Activated T-cell treated with anti-CD3 and anti-CD28 coated beads, Interleukin-2, amount 50 U/mL, for 24 hours (primary cell): Measurements from ENCODE around the gene TCEA2.

Source experiments
- DNase-seq: peaks from one replicate; pipeline ENCODE4 v3.0.0-alpha.2; 2020
- H3K27ac Mint-ChIP-seq: 2 replicates; pipeline ENCODE4 v1.8.0; 2020; ENCODE audit warnings: mild to moderate bottlenecking, mixed read lengths
- H3K27me3 Mint-ChIP-seq: 2 replicates; pipeline ENCODE4 v1.8.0; 2020; ENCODE audit warnings: mixed read lengths
- H3K36me3 Mint-ChIP-seq: 2 replicates; pipeline ENCODE4 v1.8.0; 2020; ENCODE audit warnings: low read depth, mixed read lengths
- H3K4me1 Mint-ChIP-seq: 2 replicates; pipeline ENCODE4 v1.8.0; 2020; ENCODE audit warnings: low read depth, mixed read lengths
- H3K4me3 Mint-ChIP-seq: 2 replicates; pipeline ENCODE4 v1.8.0; 2020; ENCODE audit warnings: mild to moderate bottlenecking, moderate library complexity, mixed read lengths
- H3K9me3 Mint-ChIP-seq: 2 replicates; pipeline ENCODE4 v1.8.0; 2020; ENCODE audit warnings: mixed read lengths

Gene TCEA2

DNA sequence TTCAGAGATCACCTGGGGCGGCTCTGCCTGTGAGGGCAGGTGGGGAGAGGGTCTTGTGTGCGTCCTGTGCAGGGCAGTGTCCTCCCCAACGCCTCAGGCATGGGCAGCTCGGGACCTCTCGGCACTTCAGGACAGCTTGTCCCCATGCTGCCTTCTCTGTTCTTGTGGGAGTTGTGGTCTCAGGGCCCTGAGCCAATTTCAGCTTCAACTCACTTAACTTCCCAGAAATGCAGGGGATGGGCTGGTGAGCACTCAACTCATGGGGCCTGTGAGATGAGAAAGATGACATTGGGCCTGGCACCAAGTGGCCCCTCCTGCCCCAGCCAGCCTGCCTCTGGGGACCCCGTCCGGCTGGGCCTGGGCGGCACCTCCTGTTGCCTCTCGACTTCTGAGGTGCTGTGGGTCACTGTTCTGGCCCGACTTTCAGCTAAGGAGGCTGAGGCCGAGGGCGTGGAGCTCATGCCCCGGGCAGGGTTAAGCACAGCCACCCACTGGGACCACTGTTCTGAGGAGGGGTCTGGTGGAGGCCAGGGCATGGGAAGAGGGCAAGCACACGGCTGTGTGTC lies 9.6 kb downstream of the TCEA2 start:
- H3K4me1 Mint-ChIP-seq: peaks cover 13% of the 10 kb centered on the region
- no peak overlapping the region for H3K4me3 Mint-ChIP-seq
- H3K27ac Mint-ChIP-seq: peak overlapping the region; percentile 64
- no peaks in the 10 kb centered on the region for H3K9me3 Mint-ChIP-seq
- no peak for DNase-seq
- H3K27me3 Mint-ChIP-seq: no peaks in the 10 kb centered on the region
- H3K36me3 Mint-ChIP-seq: peaks cover 42% of the 10 kb centered on the region

DNA sequence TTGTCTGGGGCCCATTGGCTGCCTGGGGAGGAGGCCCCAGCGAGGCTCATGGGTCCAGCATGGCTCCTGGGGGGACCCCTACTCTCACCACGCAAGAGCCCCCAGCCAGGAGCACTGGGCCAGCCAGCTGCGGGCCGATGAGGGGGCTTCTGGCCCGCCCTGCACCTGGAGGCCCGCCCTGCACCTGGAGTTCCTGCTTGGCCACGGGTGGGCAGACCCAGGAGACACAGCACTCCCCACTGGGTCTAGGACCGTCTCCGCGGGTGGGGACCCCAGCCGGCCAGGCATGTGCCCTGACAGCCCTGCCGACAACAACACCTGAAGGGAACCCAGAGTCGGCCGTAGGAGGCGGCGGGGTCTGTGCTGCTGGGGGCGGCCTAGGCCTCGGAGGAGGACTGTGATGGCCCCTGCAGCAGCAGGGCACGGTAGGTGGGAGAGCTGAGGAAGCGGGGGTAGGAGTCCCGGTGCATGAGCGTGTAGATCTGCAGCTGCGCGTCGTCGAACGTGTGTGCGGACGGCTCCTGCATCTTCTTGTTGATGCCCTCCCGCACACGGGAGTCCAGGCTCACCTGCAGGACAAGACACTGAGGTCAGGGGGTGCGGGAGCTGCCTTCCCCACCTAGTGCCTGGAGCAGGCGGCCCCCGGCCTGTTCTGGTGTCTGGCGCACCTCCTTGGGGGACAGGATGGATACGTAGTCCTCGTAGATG lies 10.6 kb downstream of the TCEA2 start:
- no peak overlapping the region for H3K4me3 Mint-ChIP-seq
- peaks cover 43% of the 10 kb centered on the region for H3K36me3 Mint-ChIP-seq
- peaks cover 18% of the 10 kb centered on the region for H3K4me1 Mint-ChIP-seq
- peak overlapping the region; percentile 40 for H3K27ac Mint-ChIP-seq
- no peaks in the 10 kb centered on the region for H3K27me3 Mint-ChIP-seq
- no peaks in the 10 kb centered on the region for H3K9me3 Mint-ChIP-seq
- no peak for DNase-seq

GRCh38 chr20:64074184-64074789 lies 11.3 kb downstream of the TCEA2 start:
- Mint-ChIP-seq H3K4me3 (no peak overlapping the region), H3K4me1 (peaks cover 23% of the 10 kb centered on the region), H3K27ac (no peak overlapping the region)

GRCh38 chr20:64074963-64075362 lies 12.0 kb downstream of the TCEA2 start:
- no peak for DNase-seq
- H3K27ac Mint-ChIP-seq: peak overlapping the region; percentile 79
- no peaks in the 10 kb centered on the region for H3K9me3 Mint-ChIP-seq
- peaks cover 48% of the 10 kb centered on the region for H3K36me3 Mint-ChIP-seq
- no peak overlapping the region for H3K4me3 Mint-ChIP-seq
- H3K4me1 Mint-ChIP-seq: peaks cover 21% of the 10 kb centered on the region
- no peaks in the 10 kb centered on the region for H3K27me3 Mint-ChIP-seq

More at GRCh38 chr20:64074184-64074789, 11.3 kb downstream of the TCEA2 start:
- Mint-ChIP-seq H3K36me3 (peaks cover 48% of the 10 kb centered on the region), H3K27me3 (no peaks in the 10 kb centered on the region), H3K9me3 (no peaks in the 10 kb centered on the region)
- DNase-seq: no peak

DNA sequence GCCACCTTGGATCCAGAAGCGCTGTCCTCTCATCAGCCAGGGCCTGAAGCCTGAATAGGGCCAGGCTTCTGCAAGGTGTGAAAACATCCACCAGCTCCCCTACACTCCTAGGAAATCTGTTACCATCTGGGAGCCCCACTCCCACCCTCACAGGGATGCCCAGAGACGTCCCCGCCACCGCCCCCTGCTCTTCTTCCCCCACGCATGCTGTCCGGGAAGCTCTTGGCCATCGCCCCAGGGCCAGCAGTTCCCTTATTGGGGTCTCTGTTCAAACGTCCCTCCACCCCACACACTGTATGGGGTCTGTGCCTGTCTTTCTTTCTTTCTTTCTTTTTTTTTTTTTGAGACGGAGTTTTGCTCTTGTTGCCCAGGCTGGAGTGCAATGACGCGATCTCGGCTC lies 12.6 kb downstream of the TCEA2 start:
- no peak overlapping the region for H3K4me3 Mint-ChIP-seq
- peaks cover 48% of the 10 kb centered on the region for H3K36me3 Mint-ChIP-seq

DNA sequence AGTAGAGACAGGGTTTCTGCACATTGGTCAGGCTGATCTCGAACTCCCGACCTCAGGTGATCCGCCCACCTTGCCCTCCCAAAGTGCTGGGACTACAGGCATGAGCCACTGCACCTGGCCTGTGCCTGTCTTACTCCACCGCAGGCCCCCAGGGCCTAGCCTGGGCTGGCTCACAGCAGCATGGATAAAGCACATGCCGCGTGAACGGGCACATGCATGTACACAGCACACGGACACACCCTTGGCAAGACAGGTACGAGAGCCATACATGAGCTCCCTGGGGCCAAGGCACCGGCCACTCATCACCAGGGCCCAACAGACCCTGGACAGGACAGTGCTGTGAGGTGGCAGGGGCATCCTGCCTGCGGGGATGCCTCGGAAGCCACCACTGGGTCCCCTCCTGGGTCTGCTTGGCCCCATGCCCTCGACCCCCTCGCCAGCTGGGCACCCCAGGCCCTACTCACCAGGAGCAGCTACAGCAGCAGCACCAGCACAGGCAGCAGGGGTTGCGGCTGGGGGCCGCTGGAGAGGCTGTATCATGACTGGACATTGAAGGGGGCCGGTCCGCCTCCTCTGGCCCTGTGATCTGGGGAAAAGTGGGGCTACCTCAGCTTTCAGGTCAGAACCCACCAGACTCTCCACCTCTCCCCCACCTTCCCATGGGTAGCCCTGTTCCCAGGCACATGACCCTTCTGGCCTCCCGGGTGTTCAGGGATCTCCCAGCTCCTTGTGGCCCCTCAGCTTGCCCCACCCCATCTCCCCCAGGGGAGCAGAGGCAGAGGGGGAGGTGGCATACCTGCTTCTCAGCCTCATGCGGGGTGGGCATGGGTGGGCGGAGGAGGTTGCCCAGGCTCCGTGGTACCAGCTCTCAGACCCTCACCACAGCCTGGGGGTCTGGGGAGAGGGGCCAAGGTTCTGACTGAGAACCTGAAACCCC lies 13.3 kb downstream of the TCEA2 start:
- no peaks in the 10 kb centered on the region for H3K9me3 Mint-ChIP-seq
- no peaks in the 10 kb centered on the region for H3K27me3 Mint-ChIP-seq
- H3K4me3 Mint-ChIP-seq: peak overlapping the region; percentile 89
- peak overlapping the region; percentile 91 for H3K27ac Mint-ChIP-seq
- DNase-seq: no peak
- peaks cover 48% of the 10 kb centered on the region for H3K36me3 Mint-ChIP-seq
- peaks cover 29% of the 10 kb centered on the region for H3K4me1 Mint-ChIP-seq

More for the DNA sequence above, 12.6 kb downstream of the TCEA2 start:
- Mint-ChIP-seq H3K27ac (peak overlapping the region; percentile 79), H3K4me1 (peaks cover 27% of the 10 kb centered on the region), H3K27me3 (no peaks in the 10 kb centered on the region), H3K9me3 (no peaks in the 10 kb centered on the region)
- no peak for DNase-seq

GRCh38 chr20:64077094-64077493 lies 14.1 kb downstream of the TCEA2 start:
- peaks cover 5% of the 10 kb centered on the region for H3K27me3 Mint-ChIP-seq
- peak; percentile 66 for DNase-seq
- H3K4me1 Mint-ChIP-seq: peaks cover 33% of the 10 kb centered on the region
- H3K9me3 Mint-ChIP-seq: no peaks in the 10 kb centered on the region
- peaks cover 43% of the 10 kb centered on the region for H3K36me3 Mint-ChIP-seq
- peak overlapping the region; percentile 89 for H3K4me3 Mint-ChIP-seq
- peak overlapping the region; percentile 91 for H3K27ac Mint-ChIP-seq

- no peaks in the 10 kb centered on the region for H3K9me3 Mint-ChIP-seq
- peaks cover 37% of the 10 kb centered on the region for H3K4me1 Mint-ChIP-seq
- H3K27ac Mint-ChIP-seq: peak overlapping the region; percentile 91
- peak overlapping the region; percentile 89 for H3K4me3 Mint-ChIP-seq
- H3K27me3 Mint-ChIP-seq: peaks cover 6% of the 10 kb centered on the region
- peaks cover 39% of the 10 kb centered on the region for H3K36me3 Mint-ChIP-seq
- DNase-seq: no peak
Measured at GRCh38 chr20:64077541-64077875, 14.5 kb downstream of the TCEA2 start.

DNA sequence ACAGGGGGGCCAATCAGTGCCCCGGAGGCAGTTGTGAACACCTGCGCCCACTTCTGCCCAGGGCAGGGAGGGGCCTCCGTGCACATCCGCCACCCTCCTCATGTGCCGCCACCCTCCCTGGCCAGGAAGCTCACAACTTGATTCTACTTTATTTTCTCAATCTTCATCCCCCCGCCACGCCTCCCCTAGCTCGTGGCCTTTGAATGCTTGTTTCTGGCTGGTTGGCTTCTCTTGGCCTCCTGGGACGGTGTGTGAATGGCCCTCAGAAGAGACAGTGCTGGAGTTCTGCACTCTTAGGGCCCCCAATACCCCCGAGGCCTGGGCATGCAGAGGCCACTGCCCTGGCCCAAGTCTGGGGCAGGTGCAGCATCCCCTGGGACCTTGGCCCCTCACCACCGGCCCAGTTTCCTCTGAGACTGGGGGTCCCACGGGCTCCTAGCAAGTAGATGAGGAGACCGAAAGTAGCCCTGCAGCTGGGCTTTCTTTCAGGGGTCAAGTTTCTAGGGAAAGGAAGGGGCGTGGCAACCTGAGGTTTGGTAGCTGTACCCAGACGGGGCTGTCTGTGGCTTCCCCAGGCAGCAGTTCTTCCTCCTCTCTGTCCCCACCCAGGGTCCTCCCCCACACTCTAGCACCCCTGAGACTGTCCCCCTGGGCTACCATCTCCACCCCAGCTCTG lies 15.0 kb downstream of the TCEA2 start:
- Mint-ChIP-seq H3K36me3 (peaks cover 35% of the 10 kb centered on the region), H3K27me3 (peaks cover 6% of the 10 kb centered on the region), H3K4me3 (peak overlapping the region; percentile 89), H3K9me3 (no peaks in the 10 kb centered on the region), H3K27ac (peak overlapping the region; percentile 91), H3K4me1 (peaks cover 40% of the 10 kb centered on the region)
- DNase-seq: peak; percentile 67

DNA sequence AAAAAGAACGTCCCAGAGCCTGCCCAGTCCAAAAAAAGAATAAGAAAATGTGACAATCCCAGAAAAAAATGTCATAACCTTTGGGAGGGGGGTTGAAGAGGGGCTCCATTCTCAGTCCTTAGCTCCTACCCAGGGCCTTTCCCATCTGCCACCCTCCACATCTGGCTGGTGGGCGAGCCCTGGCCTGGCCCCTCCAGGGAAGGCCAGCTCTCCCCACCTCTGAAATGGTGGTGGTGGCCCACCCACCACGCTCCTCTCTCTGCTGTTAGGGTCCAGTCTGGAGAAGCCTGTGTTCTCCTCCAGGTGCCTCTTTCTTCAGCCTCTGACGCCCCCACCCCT lies 15.9 kb downstream of the TCEA2 start:
- Mint-ChIP-seq H3K9me3 (no peaks in the 10 kb centered on the region), H3K4me1 (peaks cover 43% of the 10 kb centered on the region), H3K4me3 (peak overlapping the region; percentile 89), H3K27me3 (peaks cover 6% of the 10 kb centered on the region), H3K27ac (peak overlapping the region; percentile 86), H3K36me3 (peaks cover 27% of the 10 kb centered on the region)
- no peak for DNase-seq

DNA sequence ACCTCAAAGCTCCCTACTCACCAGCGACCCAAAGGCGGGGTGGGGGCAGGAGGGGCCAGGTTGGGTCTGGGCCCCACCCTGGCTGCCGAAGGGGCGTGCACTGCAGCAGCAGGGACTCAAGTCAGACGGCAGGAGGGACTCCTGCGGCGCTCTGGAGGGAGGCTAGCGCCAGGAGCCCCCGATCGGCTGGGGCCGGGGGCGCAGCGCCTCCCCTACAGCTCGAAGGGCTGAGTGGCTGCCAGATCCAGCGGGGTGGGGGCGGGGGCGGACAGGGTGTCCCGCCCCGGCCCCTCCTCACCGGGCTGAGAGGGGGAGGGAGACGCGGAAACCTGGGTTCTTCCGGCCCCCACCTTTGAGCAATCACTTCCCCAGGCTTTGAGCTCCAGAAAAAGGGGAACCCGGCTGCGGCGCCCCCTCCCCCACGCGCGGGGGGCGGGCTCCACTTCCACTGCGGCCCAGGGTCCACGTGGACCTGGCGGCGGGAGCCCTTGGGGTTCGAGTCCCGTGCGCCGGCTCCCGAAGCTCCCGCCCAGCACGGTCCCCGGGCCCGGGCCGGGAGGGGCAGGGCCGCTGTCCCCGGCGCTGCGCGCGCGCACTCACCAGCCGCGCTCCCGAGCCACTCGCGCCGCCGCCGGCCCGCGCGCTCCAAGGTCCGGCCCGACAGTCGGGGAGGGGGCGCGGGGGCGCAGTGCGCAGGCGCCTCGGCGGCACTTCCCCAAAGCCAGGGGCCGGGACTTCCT lies 16.4 kb downstream of the TCEA2 start, which contains the start of gene RGS19:
RGS19 (minus strand) TSS at position 246 of the 740 bp plus-strand sequence. CDS start 2,632 bp downstream, outside the sequence.
- peak; percentile 81 for DNase-seq
- H3K27ac Mint-ChIP-seq: peak within 1 kb of the TSS; percentile 86
- no peaks in the 10 kb centered on the region for H3K9me3 Mint-ChIP-seq
- peaks cover 47% of the 10 kb centered on the region for H3K4me1 Mint-ChIP-seq
- H3K4me3 Mint-ChIP-seq: peak within 1 kb of the TSS; percentile 89
- H3K27me3 Mint-ChIP-seq: peaks cover 10% of the 10 kb centered on the region
- H3K36me3 Mint-ChIP-seq: peaks cover 22% of the 10 kb centered on the region

GRCh38 chr20:64080013-64080812 lies 17.2 kb downstream of the TCEA2 start, which contains the start of gene OPRL1:
TSS of gene OPRL1 (plus strand) at chr20:64080082. CDS start at chr20:64092721, 12,639 bp downstream.
- Mint-ChIP-seq H3K27me3 (peaks cover 14% of the 10 kb centered on the region), H3K4me1 (peaks cover 47% of the 10 kb centered on the region)
- DNase-seq: no peak

More at GRCh38 chr20:64080013-64080812, 17.2 kb downstream of the TCEA2 start, which contains the start of gene OPRL1:
- Mint-ChIP-seq H3K9me3 (no peaks in the 10 kb centered on the region), H3K27ac (peak within 1 kb of the TSS; percentile 86), H3K4me3 (peak within 1 kb of the TSS; percentile 89), H3K36me3 (peaks cover 15% of the 10 kb centered on the region)
